Mesendoderm (in vitro differentiated cells): ENCODE results near the gene CALML3.
A peak's percentile ranks its signal among the peaks of the same experiment; 100 is the strongest.

Source experiments
- DNase-seq: peaks from one replicate; pipeline ENCODE4 v3.0.0; 2013
- H2AK5ac ChIP-seq: 2 replicates; pipeline ENCODE4 v1.6.1; 2013; ENCODE audit warnings: low read length, inconsistent platforms
- H2BK120ac ChIP-seq: 2 replicates; pipeline ENCODE4 v1.6.1; 2013; ENCODE audit warnings: low read depth, mild to moderate bottlenecking, low read length, moderate library complexity, mixed read lengths
- H2BK15ac ChIP-seq: replicated peaks from 2 replicates; pipeline ENCODE4 v1.6.1; 2013; ENCODE audit warnings: low read depth, mild to moderate bottlenecking, moderate library complexity
- H2BK5ac ChIP-seq: 2 replicates; pipeline ENCODE4 v1.6.1; 2013; ENCODE audit warnings: low read length, inconsistent platforms
- H3K18ac ChIP-seq: 2 replicates; pipeline ENCODE4 v1.6.1; 2013; ENCODE audit warnings: mild to moderate bottlenecking, low read length, mixed read lengths
- H3K23ac ChIP-seq: one replicate; pipeline ENCODE4 v1.6.1; 2013; ENCODE audit warnings: low read length
- H3K27ac ChIP-seq: 2 replicates; pipeline ENCODE4 v1.5.1; 2013; ENCODE audit warnings: low read depth, mild to moderate bottlenecking, inconsistent platforms, low read length, moderate library complexity
- H3K27me3 ChIP-seq: 2 replicates; pipeline ENCODE4 v1.6.1; 2013; ENCODE audit warnings: low read length, control low read depth, mild to moderate bottlenecking, inconsistent platforms; ENCODE audit not compliant: insufficient read depth, poor library complexity
- H3K36me3 ChIP-seq: 2 replicates; pipeline ENCODE4 v1.6.1; 2013; ENCODE audit warnings: low read length, inconsistent platforms; ENCODE audit not compliant: control insufficient read depth, insufficient read depth
- H3K4ac ChIP-seq: one replicate; pipeline ENCODE4 v1.6.1; 2013; ENCODE audit warnings: low read depth, mild to moderate bottlenecking, low read length, moderate library complexity
- H3K4me1 ChIP-seq: 2 replicates; pipeline ENCODE4 v1.6.1; 2013; ENCODE audit warnings: low read depth, low read length, inconsistent platforms; ENCODE audit not compliant: control insufficient read depth
- H3K4me2 ChIP-seq: 2 replicates; pipeline ENCODE4 v1.6.1; 2013; ENCODE audit warnings: low read length
- H3K4me3 ChIP-seq: 2 replicates; pipeline ENCODE4 v1.5.1; 2013; ENCODE audit warnings: mild to moderate bottlenecking, low read length
- H3K56ac ChIP-seq: one replicate; pipeline ENCODE4 v1.6.1; 2013; ENCODE audit warnings: low read length
- H3K79me1 ChIP-seq: 2 replicates; pipeline ENCODE4 v1.6.1; 2013; ENCODE audit warnings: low read length, inconsistent platforms
- H3K79me2 ChIP-seq: 2 replicates; pipeline ENCODE4 v1.6.1; 2013; ENCODE audit warnings: mild to moderate bottlenecking, low read length; ENCODE audit not compliant: control insufficient read depth, insufficient read depth
- H3K9ac ChIP-seq: 2 replicates; pipeline ENCODE4 v1.6.1; 2013; ENCODE audit warnings: low read length, inconsistent platforms
- H4K5ac ChIP-seq: one replicate; pipeline ENCODE4 v1.6.1; 2013; ENCODE audit warnings: low read length
- H4K8ac ChIP-seq: one replicate; pipeline ENCODE4 v1.6.1; 2013; ENCODE audit warnings: low read depth, mild to moderate bottlenecking, control low read depth, low read length, moderate library complexity
- WGBS: extraction: QIAGEN DNeasy Blood & Tissue Kit; methylation state at CpG from one replicate; pipeline ENCODE4 v1.1.7; 2013; ENCODE audit warnings: low lambda C conversion rate, missing lambda C conversion rate; ENCODE audit not compliant: insufficient coverage; ENCODE audit errors: extremely low coverage; 5-methylcytosine and 5-hydroxymethylcytosine counted together

Gene CALML3

GRCh38 chr10:5546891-5547680 is 22.3 kb downstream of the CALML3 start:
- WGBS = no CpG with 5 or more reads among the region's 7 CpGs
- Histone ChIP-seq H3K4me3 (no peak overlapping the region), H3K27ac (no peak overlapping the region), H3K4me1 (no peaks in the 10 kb centered on the region), H4K8ac (no peak overlapping the region), H2BK5ac (no peak overlapping the region), H3K9ac (no peak overlapping the region), H3K23ac (no peak overlapping the region), H4K5ac (no peak overlapping the region), H3K27me3 (no peaks in the 10 kb centered on the region), H2AK5ac (no peak overlapping the region), H3K18ac (no peak overlapping the region), H3K4me2 (no peak overlapping the region), H3K36me3 (no peaks in the 10 kb centered on the region), H3K56ac (no peak overlapping the region), H2BK120ac (no peak overlapping the region), H3K79me2 (no peaks in the 10 kb centered on the region), H2BK15ac (no peak overlapping the region), H3K79me1 (no peaks in the 10 kb centered on the region), H3K4ac (no peak overlapping the region)
- DNase-seq = no peak

- H4K5ac ChIP-seq = no peak overlapping the region
- no peak overlapping the region for H2AK5ac ChIP-seq
- H3K4ac ChIP-seq = no peak overlapping the region
- H3K79me1 ChIP-seq = no peaks in the 10 kb centered on the region
- no peak overlapping the region for H3K23ac ChIP-seq
- no peak overlapping the region for H3K9ac ChIP-seq
- H3K79me2 ChIP-seq = no peaks in the 10 kb centered on the region
- H4K8ac ChIP-seq = no peak overlapping the region
- no peaks in the 10 kb centered on the region for H3K36me3 ChIP-seq
- no peak overlapping the region for H3K18ac ChIP-seq
- no peaks in the 10 kb centered on the region for H3K27me3 ChIP-seq
- H3K4me3 ChIP-seq = no peak overlapping the region
- DNase-seq = no peak
- no CpG with 5 or more reads among the region's 4 CpGs for WGBS
- H2BK120ac ChIP-seq = no peak overlapping the region
- H3K4me1 ChIP-seq = no peaks in the 10 kb centered on the region
- no peak overlapping the region for H3K4me2 ChIP-seq
- H2BK15ac ChIP-seq = no peak overlapping the region
- no peak overlapping the region for H3K56ac ChIP-seq
- no peak overlapping the region for H3K27ac ChIP-seq
- no peak overlapping the region for H2BK5ac ChIP-seq
Measured at GRCh38 chr10:5547681-5547930, 22.8 kb downstream of the CALML3 start.

GRCh38 chr10:5547931-5548660 is 23.3 kb downstream of the CALML3 start:
- no peak overlapping the region for H2AK5ac ChIP-seq
- no peak overlapping the region for H3K4me3 ChIP-seq
- no peaks in the 10 kb centered on the region for H3K36me3 ChIP-seq
- H3K27ac ChIP-seq = no peak overlapping the region
- H3K27me3 ChIP-seq = no peaks in the 10 kb centered on the region
- no peak overlapping the region for H3K23ac ChIP-seq
- H2BK120ac ChIP-seq = no peak overlapping the region
- no peak overlapping the region for H3K18ac ChIP-seq
- no peak overlapping the region for H3K9ac ChIP-seq
- no peaks in the 10 kb centered on the region for H3K4me1 ChIP-seq
- H3K79me1 ChIP-seq = no peaks in the 10 kb centered on the region
- no peak overlapping the region for H4K5ac ChIP-seq
- peak overlapping the region; percentile 11 for H3K56ac ChIP-seq
- H4K8ac ChIP-seq = no peak overlapping the region
- no peak overlapping the region for H2BK15ac ChIP-seq
- H2BK5ac ChIP-seq = no peak overlapping the region
- H3K79me2 ChIP-seq = no peaks in the 10 kb centered on the region
- H3K4ac ChIP-seq = no peak overlapping the region
- no CpG with 5 or more reads among the region's 16 CpGs for WGBS
- no peak overlapping the region for H3K4me2 ChIP-seq
- no peak for DNase-seq

GRCh38 chr10:5549462-5550249 is 24.9 kb downstream of the CALML3 start:
- H3K56ac ChIP-seq = no peak overlapping the region
- DNase-seq = no peak
- no peak overlapping the region for H2BK120ac ChIP-seq
- H4K5ac ChIP-seq = no peak overlapping the region
- H3K4me3 ChIP-seq = no peak overlapping the region
- no peak overlapping the region for H2BK15ac ChIP-seq
- H3K9ac ChIP-seq = no peak overlapping the region
- no peak overlapping the region for H4K8ac ChIP-seq
- H3K4me1 ChIP-seq = no peaks in the 10 kb centered on the region
- no peak overlapping the region for H2BK5ac ChIP-seq
- no peaks in the 10 kb centered on the region for H3K79me2 ChIP-seq
- H3K4me2 ChIP-seq = no peak overlapping the region
- no peak overlapping the region for H3K27ac ChIP-seq
- no peaks in the 10 kb centered on the region for H3K27me3 ChIP-seq
- no CpG with 5 or more reads among the region's 16 CpGs for WGBS
- H3K23ac ChIP-seq = no peak overlapping the region
- H3K4ac ChIP-seq = no peak overlapping the region
- H2AK5ac ChIP-seq = no peak overlapping the region
- no peaks in the 10 kb centered on the region for H3K36me3 ChIP-seq
- no peak overlapping the region for H3K18ac ChIP-seq
- H3K79me1 ChIP-seq = no peaks in the 10 kb centered on the region

GRCh38 chr10:5550250-5550545 is 25.4 kb downstream of the CALML3 start:
- no peak overlapping the region for H4K5ac ChIP-seq
- no peak overlapping the region for H3K4ac ChIP-seq
- WGBS = no CpG with 5 or more reads among the region's 1 CpG
- H2BK15ac ChIP-seq = no peak overlapping the region
- no peaks in the 10 kb centered on the region for H3K79me1 ChIP-seq
- H3K4me2 ChIP-seq = no peak overlapping the region
- H3K79me2 ChIP-seq = no peaks in the 10 kb centered on the region
- H3K4me3 ChIP-seq = no peak overlapping the region
- no peak overlapping the region for H3K23ac ChIP-seq
- no peaks in the 10 kb centered on the region for H3K4me1 ChIP-seq
- H3K9ac ChIP-seq = no peak overlapping the region
- H2AK5ac ChIP-seq = no peak overlapping the region
- no peak overlapping the region for H3K56ac ChIP-seq
- no peaks in the 10 kb centered on the region for H3K36me3 ChIP-seq
- H2BK5ac ChIP-seq = no peak overlapping the region
- H3K27ac ChIP-seq = no peak overlapping the region
- H4K8ac ChIP-seq = no peak overlapping the region
- no peak overlapping the region for H2BK120ac ChIP-seq
- no peaks in the 10 kb centered on the region for H3K27me3 ChIP-seq
- DNase-seq = no peak
- no peak overlapping the region for H3K18ac ChIP-seq
